ENCODE measurements around the gene TASOR2. TPM values are rescaled to one million over a fixed set of nuclear protein-coding genes. Genes with fewer than 3 reads are reported as not detected.

The TASOR2 gene
- total RNA-seq, 1 donor: 97.4 TPM

GRCh38 chr10:5647507-5648240 is 37.0 kb upstream of the TASOR2 start:
- Histone ChIP-seq H3K27me3 (ENCODE audit: insufficient read depth, low read length) (no peaks in the 10 kb centered on the region), H3K27ac (ENCODE audit: low read depth, low read length) (no peak overlapping the region), H3K4me1 (ENCODE audit: insufficient read depth, low read length) (no peaks in the 10 kb centered on the region), H3K4me3 (ENCODE audit: insufficient read depth, low read length) (no peak overlapping the region), H3K9me3 (ENCODE audit: low read depth, low read length) (no peaks in the 10 kb centered on the region), H3K79me2 (ENCODE audit: insufficient read depth, low read length) (no peaks in the 10 kb centered on the region), H3K4me2 (ENCODE audit: insufficient read depth, low read length) (no peak overlapping the region), H2AFZ (ENCODE audit: low read length) (no peak overlapping the region), H4K20me1 (ENCODE audit: insufficient read depth, low read length) (no peaks in the 10 kb centered on the region), H3K36me3 (ENCODE audit: insufficient read depth, low read length) (no peaks in the 10 kb centered on the region)
- DNase-seq (ENCODE audit: insufficient read length, low spot score, missing footprints): no peak
- no peak for TF ChIP-seq CTCF (IDR thresholded peaks at IDR 0.05; ENCODE audit: extremely low read depth, low read depth, low read length)

GRCh38 chr10:5648494-5649457 is 35.9 kb upstream of the TASOR2 start:
- TF ChIP-seq CTCF (IDR thresholded peaks at IDR 0.05; ENCODE audit: extremely low read depth, low read depth, low read length): no peak
- Histone ChIP-seq H3K4me1 (ENCODE audit: insufficient read depth, low read length) (no peaks in the 10 kb centered on the region), H3K79me2 (ENCODE audit: insufficient read depth, low read length) (no peaks in the 10 kb centered on the region), H3K4me2 (ENCODE audit: insufficient read depth, low read length) (no peak overlapping the region), H2AFZ (ENCODE audit: low read length) (no peak overlapping the region), H3K27ac (ENCODE audit: low read depth, low read length) (no peak overlapping the region), H3K36me3 (ENCODE audit: insufficient read depth, low read length) (no peaks in the 10 kb centered on the region), H4K20me1 (ENCODE audit: insufficient read depth, low read length) (no peaks in the 10 kb centered on the region), H3K4me3 (ENCODE audit: insufficient read depth, low read length) (no peak overlapping the region), H3K27me3 (ENCODE audit: insufficient read depth, low read length) (no peaks in the 10 kb centered on the region), H3K9me3 (ENCODE audit: low read depth, low read length) (no peaks in the 10 kb centered on the region)
- no peak for DNase-seq (ENCODE audit: insufficient read length, low spot score, missing footprints)

GRCh38 chr10:5649746-5650145 is 34.9 kb upstream of the TASOR2 start:
- Histone ChIP-seq H3K79me2 (ENCODE audit: insufficient read depth, low read length) (no peaks in the 10 kb centered on the region), H3K27ac (ENCODE audit: low read depth, low read length) (no peak overlapping the region), H3K36me3 (ENCODE audit: insufficient read depth, low read length) (no peaks in the 10 kb centered on the region), H3K4me3 (ENCODE audit: insufficient read depth, low read length) (no peak overlapping the region), H3K4me1 (ENCODE audit: insufficient read depth, low read length) (no peaks in the 10 kb centered on the region), H4K20me1 (ENCODE audit: insufficient read depth, low read length) (peaks cover 4% of the 10 kb centered on the region), H3K27me3 (ENCODE audit: insufficient read depth, low read length) (no peaks in the 10 kb centered on the region), H3K9me3 (ENCODE audit: low read depth, low read length) (no peaks in the 10 kb centered on the region), H2AFZ (ENCODE audit: low read length) (no peak overlapping the region), H3K4me2 (ENCODE audit: insufficient read depth, low read length) (no peak overlapping the region)
- DNase-seq (ENCODE audit: insufficient read length, low spot score, missing footprints): no peak
- no peak for TF ChIP-seq CTCF (IDR thresholded peaks at IDR 0.05; ENCODE audit: extremely low read depth, low read depth, low read length)
